CD4-positive, alpha-beta T cell treated with Interleukin-6 at 100 ng/mL for 8 hours (primary cell): ENCODE results near the gene SELENOO.

Experiments
- DNase-seq: peaks from one replicate; pipeline ENCODE4 v3.0.0-alpha.2; 2020; ENCODE audit warnings: mixed read lengths, low spot score

SELENOO gene

GRCh38 chr22:50236731-50237409 lies 36.1 kb downstream of the SELENOO start:
- DNase-seq = no peak

DNA sequence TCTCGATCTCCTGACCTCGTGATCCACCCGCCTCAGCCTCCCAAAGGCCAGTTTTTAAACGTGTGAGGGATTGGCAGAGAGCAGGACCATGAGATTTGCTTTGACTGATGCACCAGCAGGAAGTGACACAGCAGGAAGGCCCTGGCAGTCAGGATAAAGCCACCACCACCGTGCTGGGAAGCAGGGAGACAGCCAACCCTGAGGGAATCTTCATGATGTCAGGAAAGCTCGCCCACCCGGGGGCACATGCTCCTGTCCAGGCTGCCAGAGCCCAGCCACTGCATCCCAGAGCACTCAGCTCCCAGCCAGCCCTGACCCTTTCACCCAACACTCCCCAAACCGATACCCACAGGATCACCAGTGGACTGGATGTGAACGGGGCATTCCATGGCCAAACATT lies 37.9 kb downstream of the SELENOO start:
- DNase-seq = no peak

GRCh38 chr22:50242406-50242949 lies 41.7 kb downstream of the SELENOO start:
- DNase-seq = no peak

DNA sequence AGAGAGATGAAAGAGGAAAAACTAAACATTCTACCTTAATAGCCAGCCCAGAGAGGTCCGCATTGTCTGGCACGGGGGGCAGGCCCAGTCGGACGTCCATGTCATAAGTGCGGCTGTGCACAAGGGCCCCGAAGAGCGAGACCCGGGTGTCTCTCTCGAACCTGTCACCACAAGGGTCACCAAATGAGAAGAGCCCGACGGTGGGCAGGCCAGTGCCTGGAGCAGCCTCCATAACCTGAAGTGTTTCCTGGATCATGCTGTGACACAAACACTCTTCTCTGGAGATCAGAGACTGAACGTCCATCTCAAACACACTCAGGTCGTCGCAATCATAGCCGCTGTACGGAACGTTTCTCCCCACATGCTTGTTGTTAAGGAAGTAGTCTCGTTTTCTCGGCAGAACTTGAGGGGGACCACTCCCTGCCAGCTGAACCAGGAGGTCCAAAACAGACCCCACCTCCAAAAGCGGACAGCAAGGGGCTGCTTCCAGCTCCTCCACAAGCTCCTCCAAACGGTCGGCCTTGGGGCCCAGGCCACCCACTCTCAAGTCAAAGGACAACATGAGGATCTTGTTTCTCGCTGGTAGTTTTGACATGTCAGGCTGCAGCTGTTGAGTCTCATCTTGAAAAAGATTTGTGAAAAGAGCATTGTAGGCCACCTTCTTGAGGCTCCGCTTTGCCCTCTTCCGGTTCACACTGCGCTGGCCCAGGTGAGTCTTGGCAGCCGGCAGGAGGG lies 43.0 kb downstream of the SELENOO start:
- no peak for DNase-seq

- peak; percentile 89 for DNase-seq
Measured at GRCh38 chr22:50244420-50245213, 43.8 kb downstream of the SELENOO start, which contains the start of gene TUBGCP6. TSS of gene TUBGCP6 (minus strand) at chr22:50245023. CDS start at chr22:50244459, 564 bp downstream.

DNA sequence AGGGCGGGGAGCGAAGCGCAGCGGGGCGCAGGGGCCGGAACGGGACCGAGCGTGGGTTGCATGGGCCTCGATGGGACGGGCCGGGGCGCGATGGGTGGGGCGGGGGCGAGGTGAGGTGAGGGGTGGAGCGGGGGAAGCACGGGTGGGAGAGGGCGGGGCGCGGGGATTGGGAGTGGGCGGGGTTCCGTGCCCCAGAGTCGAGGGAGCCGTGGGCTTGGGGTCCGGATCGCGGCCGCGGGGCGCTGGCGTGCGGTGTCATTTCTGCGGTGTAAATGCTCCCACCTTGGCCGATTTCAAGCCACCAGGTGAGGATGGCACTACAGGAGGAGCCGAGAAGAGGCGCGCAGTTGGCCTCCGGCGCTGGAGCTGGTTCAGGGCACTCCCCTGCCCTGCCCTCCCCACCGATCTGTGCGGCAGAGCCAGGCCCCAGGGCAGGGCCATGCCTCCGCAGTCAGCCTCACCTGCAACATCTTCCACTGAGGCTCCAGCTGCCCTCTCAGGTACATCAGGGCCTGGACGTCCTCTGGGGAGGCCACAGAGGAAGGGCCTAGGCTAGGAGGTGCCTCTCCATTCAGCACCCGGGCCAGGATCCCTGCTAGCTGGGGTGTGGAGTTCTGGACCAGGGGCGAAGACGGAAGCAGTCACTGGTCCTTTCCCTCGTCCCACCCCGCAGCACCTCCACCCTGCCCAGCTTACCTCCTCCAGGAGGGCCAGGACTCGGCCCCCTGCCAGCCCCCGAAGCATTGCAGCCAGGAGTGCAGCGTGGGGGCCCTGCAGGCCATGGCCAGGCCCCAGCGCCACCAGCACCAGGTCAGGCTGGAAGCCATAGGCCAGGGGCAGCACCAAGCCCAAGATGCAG lies 44.6 kb downstream of the SELENOO start:
- DNase-seq = peak; percentile 67

GRCh38 chr22:50246242-50247175 lies 45.7 kb downstream of the SELENOO start:
- DNase-seq = no peak

- peak; percentile 45 for DNase-seq
Measured at GRCh38 chr22:50247748-50248147, 46.9 kb downstream of the SELENOO start.

DNA sequence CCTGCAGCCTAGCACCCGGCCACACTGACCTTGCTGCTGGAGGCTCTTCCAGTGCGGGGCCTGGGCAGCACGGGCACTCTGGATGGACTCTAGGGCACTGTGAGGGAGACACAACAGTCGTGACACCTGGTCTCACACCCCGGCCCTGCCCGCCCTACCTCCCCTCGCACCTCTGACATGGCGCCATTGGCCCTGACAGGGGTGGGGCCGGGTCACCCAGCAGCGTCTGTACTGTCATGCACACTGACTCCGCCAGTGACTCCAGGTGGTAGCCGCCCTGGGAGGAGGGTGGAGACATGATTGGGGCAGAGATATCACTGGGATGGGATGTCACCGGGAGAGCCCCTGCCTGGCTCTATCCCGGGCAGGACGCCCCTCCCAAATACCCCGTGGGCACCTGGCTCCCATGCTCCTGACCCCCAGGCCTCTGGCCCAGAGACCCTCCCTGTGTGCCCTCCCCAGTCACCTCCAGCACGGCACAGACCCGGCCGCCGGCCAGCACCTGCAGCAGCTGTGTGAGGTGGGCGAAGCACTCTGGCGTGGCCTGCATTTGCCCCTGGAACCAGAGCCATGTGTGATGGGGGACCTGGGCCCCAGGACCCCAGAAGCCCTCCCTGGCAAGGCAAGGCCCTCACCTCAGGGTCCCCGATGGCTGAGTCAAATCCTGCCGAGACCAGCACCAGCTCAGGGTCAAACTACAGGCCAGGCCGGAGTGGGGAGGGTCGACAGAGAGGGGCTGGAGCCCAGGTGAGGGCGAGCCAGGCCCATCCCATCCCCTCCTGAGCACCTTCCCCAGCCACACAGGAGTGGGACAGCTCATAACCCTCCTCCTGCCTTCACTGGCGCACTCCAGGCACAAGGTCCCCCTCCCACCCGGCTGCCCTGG lies 47.6 kb downstream of the SELENOO start:
- no peak for DNase-seq

- no peak for DNase-seq
Measured at GRCh38 chr22:50249341-50250248, 48.8 kb downstream of the SELENOO start.

- DNase-seq = no peak
Measured at GRCh38 chr22:50250249-50250554, 49.4 kb downstream of the SELENOO start.

GRCh38 chr22:50250555-50251476 lies 50.0 kb downstream of the SELENOO start, which contains the start of gene HDAC10:
TSS of gene HDAC10 (minus strand) at chr22:50251265. CDS start at chr22:50251032, 233 bp downstream.
- peak; percentile 81 for DNase-seq

DNA sequence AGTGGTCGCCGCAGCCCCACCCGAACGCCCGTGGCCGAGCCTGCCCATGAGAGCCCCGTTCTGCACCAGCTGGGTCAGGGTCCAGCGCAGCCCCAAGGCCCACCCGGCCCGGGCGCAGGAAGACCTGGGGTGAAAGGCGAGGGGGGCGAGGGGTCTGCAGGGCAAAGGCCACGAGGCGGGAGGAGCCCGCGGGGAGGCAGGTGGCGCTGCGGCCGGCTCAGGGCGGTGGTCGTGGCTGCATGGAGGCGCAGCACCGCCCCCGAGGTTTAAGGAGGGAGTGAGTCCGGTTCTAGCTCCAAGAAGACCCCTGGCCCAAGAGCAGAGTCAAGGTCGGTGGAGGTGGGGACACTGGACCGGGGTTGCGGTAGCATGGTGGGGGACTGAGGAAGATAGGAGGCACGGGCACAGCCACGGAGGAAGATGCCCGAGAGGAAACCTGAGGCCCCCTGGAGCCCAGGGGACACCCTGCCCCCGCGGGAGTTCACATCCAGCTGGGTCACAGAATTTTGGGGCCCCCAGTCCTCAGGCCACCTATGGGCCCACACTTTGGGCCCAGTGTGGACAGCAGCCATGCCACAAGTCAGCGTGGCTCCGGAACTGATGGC lies 50.8 kb downstream of the SELENOO start:
- DNase-seq = no peak

- DNase-seq = peak; percentile 68
Measured at GRCh38 chr22:50252082-50253045, 51.6 kb downstream of the SELENOO start.
